Brain pericyte (primary cell): ENCODE data around the gene TTC34.
"Not testable (repeated sequence)": the region's sequence is repeated elsewhere in the genome, so short reads cannot be mapped to it uniquely, and the experiment has no call there.

Source experiments
- DNase-seq: peaks from one replicate; pipeline ENCODE4 v3.0.0-alpha.2; 2012; ENCODE audit warnings: low read depth, low spot score

The TTC34 gene

GRCh38 chr1:2799811-2800663, 1.5 kb downstream of the TTC34 start:
- no peak for DNase-seq

GRCh38 chr1:2798958-2799357, 2.5 kb downstream of the TTC34 start:
- DNase-seq: not testable (repeated sequence)

GRCh38 chr1:2797741-2798016, 3.8 kb downstream of the TTC34 start:
- no peak for DNase-seq

- DNase-seq: no peak
These were observed 4.4 kb downstream of the TTC34 start for GRCh38 chr1:2796890-2797740.

GRCh38 chr1:2795926-2796325, 5.6 kb downstream of the TTC34 start:
- no peak for DNase-seq

GRCh38 chr1:2791027-2791760, 10.3 kb downstream of the TTC34 start:
- DNase-seq: no peak

- no peak for DNase-seq
These were observed 11.4 kb downstream of the TTC34 start for GRCh38 chr1:2789986-2790581.

- DNase-seq: no peak
These were observed 12.1 kb downstream of the TTC34 start for GRCh38 chr1:2789164-2789985.

- DNase-seq: no peak
These were observed 12.9 kb downstream of the TTC34 start for GRCh38 chr1:2788506-2789163.

GRCh38 chr1:2787163-2787911, 14.2 kb downstream of the TTC34 start:
- no peak for DNase-seq

- DNase-seq: no peak
These were observed 14.9 kb downstream of the TTC34 start for GRCh38 chr1:2786329-2787162.

GRCh38 chr1:2785631-2786328, 15.7 kb downstream of the TTC34 start:
- no peak for DNase-seq

- no peak for DNase-seq
These were observed 16.5 kb downstream of the TTC34 start for GRCh38 chr1:2784854-2785630.

GRCh38 chr1:2783435-2784397, 17.8 kb downstream of the TTC34 start:
- DNase-seq: no peak

- DNase-seq: no peak
These were observed 18.4 kb downstream of the TTC34 start for GRCh38 chr1:2783069-2783434.

- DNase-seq: no peak
These were observed 19.9 kb downstream of the TTC34 start for GRCh38 chr1:2781627-2782026.
